Prostate gland (tissue), 2 donors: ENCODE measurements around the gene RPL28.

Experiments
- CTCF ChIP-seq, 4 experiments: fragments of 200-600 bp in 2 of 4; fragments of 450-650 bp in 2 of 4; sonication (generic) in 2 of 4; IDR thresholded peaks; 1 replicate in 3 of 4; 2 replicates in 1 of 4; pipeline ENCODE4 v1.5.1; 2016 to 2019; ENCODE audit warnings: antibody characterized with exemption in 4 of 4, mild to moderate bottlenecking in 2 of 4, moderate library complexity in 2 of 4
- POLR2A ChIP-seq: fragments of 450-650 bp; IDR thresholded peaks from one replicate; pipeline ENCODE4 v1.6.1; 2016; ENCODE audit warnings: antibody characterized with exemption, mild to moderate bottlenecking

- no peak for TF ChIP-seq CTCF (IDR thresholded peaks at IDR 0.05)
- TF ChIP-seq POLR2A: no peak
Observed at GRCh38 chr19:55376241-55376933, 9.3 kb upstream of the RPL28 start, which contains the start of gene TMEM190.
